IMR-90 (cell line): Measurements from ENCODE around the gene ICAM1. TPM values are rescaled to one million over a fixed set of nuclear protein-coding genes. Genes with fewer than 3 reads are reported as not detected.

Experiments
- ELK1 ChIP-seq: fragments of 150-350 bp; IDR thresholded peaks from 2 replicates; pipeline ENCODE4 v1.6.1; 2016; ENCODE audit warnings: low read depth, mild to moderate bottlenecking, low read length, moderate library complexity, borderline replicate concordance
- MAZ ChIP-seq: IDR thresholded peaks from 2 replicates; pipeline ENCODE4 v1.6.1; 2012; ENCODE audit warnings: low read depth, mild to moderate bottlenecking, low read length, improper control_type of control experiment, moderate library complexity, borderline replicate concordance
- polyA plus RNA-seq, 3 experiments: library from polyadenylated mRNA; depleted of rRNA; stranded (reverse); fragments of >200 nt; gene quantifications; 2 replicates each; pipeline ENCODE4 v1.2.3, GENCODE V29; 2012; ENCODE audit warnings: low replicate concordance in 1 of 3
- total RNA-seq: library from RNA; depleted of rRNA; stranded (reverse); fragments of >200 nt; gene quantifications from 2 replicates; pipeline ENCODE4 v1.2.3, GENCODE V29; 2012

The ICAM1 gene
- total and polyA plus RNA-seq, 2 of the 4 experiments (the other 2 are of a cell fraction) = 10.6 to 19.1 TPM

- TF ChIP-seq ELK1 (no peak), MAZ (no peak)
These were observed 28.9 kb downstream of the ICAM1 start (continued) for GRCh38 chr19:10299545-10300458.
